Superior temporal gyrus (tissue), 1 donor: ENCODE data around the gene PNMA6E.

Experiments used
- DNase-seq: peaks from one replicate; pipeline ENCODE4 v3.0.0-alpha.2; 2016; ENCODE audit errors: extremely low spot score

PNMA6E gene

GRCh38 chrX:153401133-153401764, at the start of gene PNMA6E:
Gene PNMA6E, minus strand, starts transcription at chrX:153401350. Its CDS starts 2,501 bp downstream, at chrX:153398849.
- no peak for DNase-seq

- no peak for DNase-seq
Observed at GRCh38 chrX:153450949-153451277, 49.8 kb upstream of the PNMA6E start.

GRCh38 chrX:153450114-153450948, 49.2 kb upstream of the PNMA6E start:
- no peak for DNase-seq

- no peak for DNase-seq
Observed at GRCh38 chrX:153449368-153450113, 48.4 kb upstream of the PNMA6E start.

GRCh38 chrX:153448556-153449367, 47.6 kb upstream of the PNMA6E start:
- no peak for DNase-seq

- DNase-seq, result no peak
Observed at GRCh38 chrX:153447581-153447960, 46.4 kb upstream of the PNMA6E start.

GRCh38 chrX:153446950-153447580, 45.9 kb upstream of the PNMA6E start:
- no peak for DNase-seq

GRCh38 chrX:153446636-153446936, 45.4 kb upstream of the PNMA6E start:
- no peak for DNase-seq

GRCh38 chrX:153445856-153446635, 44.9 kb upstream of the PNMA6E start, which contains the start of gene TREX2:
Gene TREX2, minus strand, starts transcription at chrX:153446056. Its CDS starts 626 bp downstream, at chrX:153445430.
- DNase-seq, result no peak

GRCh38 chrX:153445106-153445855, 44.1 kb upstream of the PNMA6E start:
- DNase-seq, result no peak

- DNase-seq, result no peak
Observed at GRCh38 chrX:153444333-153445011, 43.3 kb upstream of the PNMA6E start.

- DNase-seq, result no peak
Observed at GRCh38 chrX:153443476-153444332, 42.6 kb upstream of the PNMA6E start.

- no peak for DNase-seq
Observed at GRCh38 chrX:153442463-153442862, 41.3 kb upstream of the PNMA6E start.

GRCh38 chrX:153441981-153442380, 40.8 kb upstream of the PNMA6E start:
- no peak for DNase-seq

- DNase-seq, result no peak
Observed at GRCh38 chrX:153441296-153441695, 40.1 kb upstream of the PNMA6E start.

GRCh38 chrX:153440556-153441135, 39.5 kb upstream of the PNMA6E start:
- DNase-seq, result no peak

- no peak for DNase-seq
Observed at GRCh38 chrX:153439977-153440376, 38.8 kb upstream of the PNMA6E start.

- DNase-seq, result peak; percentile 25
Observed at GRCh38 chrX:153438532-153438931, 37.4 kb upstream of the PNMA6E start.
